Measurements from ENCODE around the gene CACNA2D3.

- TF ChIP-seq CTCF (IDR thresholded peaks at IDR 0.05; ENCODE audit: low read length) (no peak), EZH2phosphoT487 (IDR thresholded peaks at IDR 0.05; ENCODE audit: low read length) (no peak), EZH2 (optimal IDR thresholded peaks at IDR 0.05; ENCODE audit: low read depth, low read length) (no peak)
These were observed 697.6 kb downstream of the CACNA2D3 start for GRCh38 chr3:54819946-54820345.
